Endothelial cell of umbilical vein (primary cell): Measurements from ENCODE around the gene ATF6B. TPM values are rescaled to one million over a fixed set of nuclear protein-coding genes. Genes with fewer than 3 reads are reported as not detected.

Experiments
- BruUV-seq: library from RNA; stranded (reverse); fragments of 400-500 nt; replicated peaks from 2 replicates; lab custom pipeline; 2021; lab: Mats Ljungman, UMichigan
- CTCF ChIA-PET: fragments of 300-600, 350-600 bp; sonication (Branson Sonifier 250); formaldehyde crosslinking; loops from one replicate; lab custom pipeline; 2021; ENCODE audit warnings: antibody characterized with exemption, inconsistent platforms; lab: Charles Lee
- POLR2A ChIA-PET: fragments of 300-600, 350-600 bp; sonication (Branson Sonifier 250); formaldehyde crosslinking; loops from one replicate; lab custom pipeline; 2021; ENCODE audit warnings: antibody characterized with exemption, inconsistent platforms; lab: Charles Lee
- DNase-seq: peaks from one replicate; pipeline ENCODE4 v3.0.0-alpha.2; 2011; ENCODE audit warnings: low read depth, low spot score
- FAIRE-seq: peaks from 2 replicates; lab custom pipeline; 2011; peaks lifted over from hg19 to GRCh38; lab: Jason Lieb, UNC
- H2AFZ ChIP-seq: 2 replicates; pipeline ENCODE4 v1.6.0; 2012; ENCODE audit warnings: low read depth, low read length, control low read depth, inconsistent platforms
- H3K27ac ChIP-seq: 2 replicates; pipeline ENCODE4 v1.5.1; 2011; ENCODE audit warnings: low read depth, mild to moderate bottlenecking, control low read depth, low read length, moderate library complexity; ENCODE audit not compliant: insufficient read depth
- H3K27me3 ChIP-seq, 2 experiments: 2 replicates each; pipeline versions ENCODE4 v1.6.0 to v1.6.1; 2011; ENCODE audit warnings: low read length in 2 of 2, mixed read lengths in 1 of 2; ENCODE audit not compliant: control insufficient read depth in 2 of 2, insufficient read depth in 2 of 2
- H3K36me3 ChIP-seq, 2 experiments: 2 replicates in 1 of 2; 3 replicates in 1 of 2; pipeline ENCODE4 v1.5.1; 2011; ENCODE audit warnings: low read length in 2 of 2, mild to moderate bottlenecking in 1 of 2, moderate library complexity in 1 of 2; ENCODE audit not compliant: control insufficient read depth in 2 of 2, insufficient read depth in 2 of 2; ENCODE audit errors: extremely low read depth in 1 of 2
- H3K4me1 ChIP-seq: 3 replicates; pipeline ENCODE4 v1.5.1; 2011; ENCODE audit warnings: mild to moderate bottlenecking, low read length; ENCODE audit not compliant: control insufficient read depth, insufficient read depth; ENCODE audit errors: extremely low read depth
- H3K4me2 ChIP-seq: 2 replicates; pipeline ENCODE4 v1.6.1; 2011; ENCODE audit warnings: low read length, control low read depth, mixed read lengths; ENCODE audit not compliant: insufficient read depth
- H3K4me3 ChIP-seq, 3 experiments: fragments of 200-600 bp in 1 of 3; sonication (generic), shearing (Covaris generic) in 1 of 3; replicated peaks in 1 of 3; 2 replicates each; pipeline ENCODE4 v1.5.1; 2011 to 2016; ENCODE audit warnings: control low read depth in 3 of 3, low read length in 3 of 3, mild to moderate bottlenecking in 2 of 3, inconsistent platforms in 1 of 3, low read depth in 1 of 3, moderate library complexity in 1 of 3; ENCODE audit not compliant: insufficient read depth in 1 of 3
- H3K79me2 ChIP-seq: 2 replicates; pipeline ENCODE4 v1.6.0; 2012; ENCODE audit warnings: low read length, inconsistent platforms; ENCODE audit not compliant: control insufficient read depth, insufficient read depth
- H3K9ac ChIP-seq: replicated peaks from 2 replicates; pipeline ENCODE3; 2011; ENCODE audit warnings: low read length, control low read depth; ENCODE audit not compliant: insufficient read depth; ENCODE audit errors: extremely low read depth
- H3K9me1 ChIP-seq: replicated peaks from 3 replicates; pipeline ENCODE4 v1.6.0; 2011; ENCODE audit warnings: mild to moderate bottlenecking, low read length; ENCODE audit not compliant: control insufficient read depth, insufficient read depth; ENCODE audit errors: extremely low read depth
- H3K9me3 ChIP-seq: replicated peaks from 2 replicates; pipeline ENCODE4 v1.5.1; 2012; ENCODE audit warnings: low read length, inconsistent platforms; ENCODE audit not compliant: control insufficient read depth, insufficient read depth
- H4K20me1 ChIP-seq: replicated peaks from 2 replicates; pipeline ENCODE3; 2011; ENCODE audit warnings: mild to moderate bottlenecking, low read length; ENCODE audit not compliant: control insufficient read depth, insufficient read depth; ENCODE audit errors: extremely low read depth
- CTCF ChIP-seq, 2 donors: IDR thresholded peaks; 1 replicate in 1 of 2; 2 replicates in 1 of 2; pipeline ENCODE4 v1.5.1; 2011; ENCODE audit warnings: low read length in 2 of 2, mild to moderate bottlenecking in 2 of 2, moderate library complexity in 2 of 2, control low read depth in 1 of 2, inconsistent platforms in 1 of 2, low read depth in 1 of 2; ENCODE audit not compliant: insufficient read depth in 1 of 2; ENCODE audit errors: extremely low read depth in 1 of 2
- EZH2 ChIP-seq: IDR thresholded peaks from 2 replicates; pipeline ENCODE4 v1.6.1; 2012; ENCODE audit warnings: borderline replicate concordance, low read depth, mild to moderate bottlenecking, moderate library complexity, low read length, inconsistent platforms; ENCODE audit not compliant: severe bottlenecking
- FOS ChIP-seq: IDR thresholded peaks from 2 replicates; pipeline ENCODE4 v1.6.1; 2011; ENCODE audit warnings: mild to moderate bottlenecking, low read length, moderate library complexity, borderline replicate concordance; ENCODE audit not compliant: insufficient read depth
- GATA2 ChIP-seq: IDR thresholded peaks from 2 replicates; pipeline ENCODE4 v1.7.0; 2011; ENCODE audit warnings: low read depth, mild to moderate bottlenecking, moderate library complexity, mixed read lengths, low read length; ENCODE audit not compliant: insufficient read length, insufficient read depth
- JUN ChIP-seq: IDR thresholded peaks from 2 replicates; pipeline ENCODE4 v1.6.1; 2011; ENCODE audit warnings: borderline replicate concordance, low read depth; ENCODE audit not compliant: insufficient read length, insufficient read depth
- MAX ChIP-seq: IDR thresholded peaks from 2 replicates; pipeline ENCODE4 v1.6.1; 2011; ENCODE audit not compliant: insufficient read depth, insufficient read length
- MYC ChIP-seq: IDR thresholded peaks from one replicate; pipeline ENCODE4 v1.6.1; 2011; ENCODE audit warnings: mild to moderate bottlenecking, low read depth, low read length
- POLR2A ChIP-seq: IDR thresholded peaks from 2 replicates; pipeline ENCODE4 v1.6.1; 2012; ENCODE audit warnings: low read depth, mild to moderate bottlenecking, control low read depth, low read length
- POLR2AphosphoS5 ChIP-seq: IDR thresholded peaks from 2 replicates; pipeline ENCODE4 v1.6.1; 2012; ENCODE audit warnings: low read depth, mild to moderate bottlenecking, control low read depth, low read length, moderate library complexity; ENCODE audit not compliant: insufficient read depth
- dilution Hi-C: fragments of 300-500 bp; cut with MboI; formaldehyde crosslinking; loops from one replicate; pipeline ENCODE4 v1.15.0; 2019; ENCODE audit warnings: low sequenced_read_pairs; ENCODE audit not compliant: extremely low pct_ligation_motif_present
- intact Hi-C: fragments of 100-400 bp; cut with micrococcal nuclease; formaldehyde crosslinking; loops from one replicate; pipeline ENCODE4 v1.10.0; 2022
- polyA plus RNA-seq, 4 experiments: library from polyadenylated mRNA; depleted of rRNA in 3 of 4; stranded (reverse) in 3 of 4; unstranded in 1 of 4; fragments of >200 nt; gene quantifications; 2 replicates each; pipeline versions ENCODE4 v1.2.1 to v1.2.3, GENCODE V29; 2011 to 2012; ENCODE audit warnings: missing spikeins in 1 of 4
- total RNA-seq: library from RNA; stranded (reverse); gene quantifications from 2 replicates; pipeline ENCODE4 v1.2.3, GENCODE V29; 2021

ATF6B gene
- total and polyA plus RNA-seq, 2 donors (not counting 3 experiments of a cell fraction or from before 2014, with no cell fraction given), result 106 to 115 TPM

- DNase-seq (no peak), FAIRE-seq (peak; percentile 4)
- peaks cover 3 to 18% of the 10 kb centered on the region in 2 experiments for H3K36me3 ChIP-seq
- CTCF ChIA-PET, result interaction anchor here (1.0 to 3.5 kb wide), 7 partner anchors 8 to 845 kb away, joined by 3 to 17 read pairs (median 3); partner anchors contain the start of gene PBX2
- peaks cover 11% of the 10 kb centered on the region for H3K79me2 ChIP-seq
- peak overlapping the region; percentile 89 for H3K9ac ChIP-seq
- dilution Hi-C loops (no loop called here), intact Hi-C loops (no loop called here)
- peak overlapping the region; percentile 57 for H3K4me2 ChIP-seq
- H3K4me3 ChIP-seq, result peak overlapping the region; percentile 71 to 99 (median 84)
- POLR2A ChIA-PET, result interaction anchor here (1.1 kb wide), 1 partner anchor 68 kb away, joined by 4 read pairs; no protein-coding TSS in a partner anchor
- peaks cover 20% of the 10 kb centered on the region for H3K4me1 ChIP-seq
- H3K27me3 ChIP-seq, result no peaks in the 10 kb centered on the region
- BruUV-seq, result TSS peak; percentile 13
- H3K27ac ChIP-seq, result peak overlapping the region; percentile 83
- TF ChIP-seq FOS (no peak), POLR2A (peak; percentile 9)
- no peaks in the 10 kb centered on the region for H3K9me3 ChIP-seq
- H2AFZ ChIP-seq, result no peak overlapping the region
- H3K9me1 ChIP-seq, result no peaks in the 10 kb centered on the region
- no peaks in the 10 kb centered on the region for H4K20me1 ChIP-seq
Measured at GRCh38 chr6:32127409-32127716, 683 bp downstream of the ATF6B start.

GRCh38 chr6:32126880-32127279 lies 1.2 kb downstream of the ATF6B start:
- Histone ChIP-seq H3K9me1 (no peaks in the 10 kb centered on the region), H3K79me2 (peaks cover 11% of the 10 kb centered on the region), H3K9ac (no peak overlapping the region), H3K27ac (no peak overlapping the region), H3K27me3 (no peaks in the 10 kb centered on the region), H4K20me1 (no peaks in the 10 kb centered on the region), H3K36me3 (peaks cover 5 to 19% of the 10 kb centered on the region in 2 experiments), H3K4me3 (peak overlapping the region in 2 of 3 experiments; percentile 84 to 99), H3K4me2 (peak overlapping the region; percentile 57), H3K9me3 (no peaks in the 10 kb centered on the region), H3K4me1 (peaks cover 20% of the 10 kb centered on the region), H2AFZ (no peak overlapping the region)
- no TSS peak for BruUV-seq
- FAIRE-seq (no peak), DNase-seq (no peak)
- no peak for TF ChIP-seq FOS
- TF ChIP-seq POLR2AphosphoS5, result no peak
- TF ChIP-seq MYC, result no peak
- TF ChIP-seq EZH2, result no peak
- no peak for TF ChIP-seq JUN
- TF ChIP-seq CTCF (IDR thresholded peaks at IDR 0.05; ENCODE audit: extremely low read depth in 1 of 2, insufficient read depth in 1 of 2, low read depth in 1 of 2, low read length in 2 of 2), result no peak
- TF ChIP-seq POLR2A, result no peak
- TF ChIP-seq GATA2, result no peak
- no peak for TF ChIP-seq MAX
- ChIA-PET CTCF (interaction anchor here (1.1 to 2.7 kb wide), 2 partner anchors 8 to 10 kb away, joined by 4 to 15 read pairs; no protein-coding TSS in a partner anchor), POLR2A (interaction anchor here (0.6 kb wide), 1 partner anchor 49 kb away, joined by 6 read pairs; the partner anchor contains the start of gene AGPAT1)
- dilution Hi-C loops (no loop called here), intact Hi-C loops (no loop called here)
